Prostate gland (tissue), 2 donors: ENCODE measurements around the gene SPINK2. TPM values are rescaled to one million over a fixed set of nuclear protein-coding genes. Genes with fewer than 3 reads are reported as not detected.

Experiments
- DNase-seq: peaks from one replicate; pipeline ENCODE4 v3.0.0-alpha.2; 2019; ENCODE audit warnings: low spot score
- H3K27ac ChIP-seq, 2 donors: fragments of 200-600 bp; sonication (generic); 2 replicates each; pipeline ENCODE4 v1.5.1; 2017 to 2019
- H3K27me3 ChIP-seq: fragments of 200-600 bp; sonication (generic); replicated peaks from 2 replicates; pipeline ENCODE4 v1.5.1; 2019; ENCODE audit not compliant: insufficient read depth
- H3K36me3 ChIP-seq, 2 donors: fragments of 200-600 bp; sonication (generic); 1 replicate in 1 of 2; 2 replicates in 1 of 2; pipeline versions ENCODE4 v1.5.1 to v1.8.1; 2017 to 2019
- H3K4me1 ChIP-seq: fragments of 200-600 bp; sonication (generic); replicated peaks from 2 replicates; pipeline ENCODE4 v1.5.1; 2019
- H3K4me3 ChIP-seq, 2 donors: fragments of 200-600 bp; sonication (generic); 2 replicates each; pipeline ENCODE4 v1.5.1; 2017 to 2019
- H3K9me3 ChIP-seq: fragments of 200-600 bp; sonication (generic); 2 replicates; pipeline ENCODE4 v1.5.1; 2017
- CTCF ChIP-seq, 4 experiments: fragments of 200-600 bp in 2 of 4; fragments of 450-650 bp in 2 of 4; sonication (generic) in 2 of 4; IDR thresholded peaks; 1 replicate in 3 of 4; 2 replicates in 1 of 4; pipeline ENCODE4 v1.5.1; 2016 to 2019; ENCODE audit warnings: antibody characterized with exemption in 4 of 4, mild to moderate bottlenecking in 2 of 4, moderate library complexity in 2 of 4
- POLR2A ChIP-seq: fragments of 450-650 bp; IDR thresholded peaks from one replicate; pipeline ENCODE4 v1.6.1; 2016; ENCODE audit warnings: antibody characterized with exemption, mild to moderate bottlenecking
- POLR2AphosphoS5 ChIP-seq: sonication (generic); formaldehyde crosslinking; IDR thresholded peaks from one replicate; pipeline ENCODE4 v1.6.1; 2017; ENCODE audit warnings: antibody characterized with exemption
- WGBS: methylation state at CpG from one replicate; pipeline ENCODE4 v1.1.5; 2018; 5-methylcytosine and 5-hydroxymethylcytosine counted together
- intact Hi-C: fragments of 100-400 bp; cut with DNase I; formaldehyde crosslinking; loops from one replicate; pipeline ENCODE4 v1.14.2; 2022
- small RNA-seq, 2 donors: library from RNA; depleted of rRNA; stranded (forward); fragments of <200 nt; gene quantifications; one replicate each; pipeline ENCODE3, GENCODE V24; 2016
- total RNA-seq, 2 donors: library from RNA; depleted of rRNA; stranded (reverse); fragments of >200 nt; gene quantifications; one replicate each; pipeline ENCODE4 v1.1.0, GENCODE V29; 2016

The SPINK2 gene
- total RNA-seq, 2 donors from 2014 or later = 53.4 TPM; not detected in 1

GRCh38 chr4:56760183-56760582 is 61.3 kb downstream of the SPINK2 start:
- no peak overlapping the region for H3K4me3 ChIP-seq
- H3K4me1 ChIP-seq = peaks cover 4% of the 10 kb centered on the region
- H3K9me3 ChIP-seq = no peaks in the 10 kb centered on the region
- H3K27me3 ChIP-seq = peaks cover 3% of the 10 kb centered on the region
- no peak overlapping the region for H3K27ac ChIP-seq
- no peak for DNase-seq
- H3K36me3 ChIP-seq = no peaks in the 10 kb centered on the region
- 56% methylated on average over 1 of the region's 1 CpG for WGBS
- TF ChIP-seq POLR2A (no peak), CTCF (IDR thresholded peaks at IDR 0.05) (no peak), POLR2AphosphoS5 (no peak)
- intact Hi-C loops = no loop called here

Small RNA genes lying within 50 kb of the gene (small RNA-seq; reads per million reads assigned to genes)
- gene RF00017 = 0 reads per million in 2 donors
- 0 reads per million in 2 donors for gene RF00019
- gene RN7SL357P = 0 reads per million in 2 donors
- gene RN7SL492P = 0 reads per million in 2 donors

Other genes starting within 250 kb of the SPINK2 start
- 100 to 1,000 TPM in 1 of 2 donors, 10 to 100 TPM in 1; 12.2 to 117 TPM for gene HOPX, start 140.4 kb downstream of the SPINK2 start, total RNA-seq
- gene REST, start 86.2 kb upstream of the SPINK2 start, total RNA-seq = 10 to 100 TPM; 38.0 to 50.8 TPM
- gene NOA1, start 155.9 kb upstream of the SPINK2 start, total RNA-seq = 10 to 100 TPM; 29.2 to 31.9 TPM
- 10 to 100 TPM; 74.0 to 76.1 TPM for gene POLR2B, start 157.2 kb upstream of the SPINK2 start, total RNA-seq